GM19043 (cell line): Measurements from ENCODE around the gene USP30.
"Not testable (repeated sequence)": the region's sequence is repeated elsewhere in the genome, so short reads cannot be mapped to it uniquely, and the experiment has no call there.

Experiments used
- ATAC-seq: cut with Tn5 transposase; IDR thresholded peaks from one replicate; pipeline ENCODE4 v1.9.1; 2021; ENCODE audit warnings: low read depth; ENCODE audit not compliant: unreplicated experiment

USP30 gene

GRCh38 chr12:109052097-109052413, 321 bp upstream of the USP30 start:
- no peak for ATAC-seq

DNA sequence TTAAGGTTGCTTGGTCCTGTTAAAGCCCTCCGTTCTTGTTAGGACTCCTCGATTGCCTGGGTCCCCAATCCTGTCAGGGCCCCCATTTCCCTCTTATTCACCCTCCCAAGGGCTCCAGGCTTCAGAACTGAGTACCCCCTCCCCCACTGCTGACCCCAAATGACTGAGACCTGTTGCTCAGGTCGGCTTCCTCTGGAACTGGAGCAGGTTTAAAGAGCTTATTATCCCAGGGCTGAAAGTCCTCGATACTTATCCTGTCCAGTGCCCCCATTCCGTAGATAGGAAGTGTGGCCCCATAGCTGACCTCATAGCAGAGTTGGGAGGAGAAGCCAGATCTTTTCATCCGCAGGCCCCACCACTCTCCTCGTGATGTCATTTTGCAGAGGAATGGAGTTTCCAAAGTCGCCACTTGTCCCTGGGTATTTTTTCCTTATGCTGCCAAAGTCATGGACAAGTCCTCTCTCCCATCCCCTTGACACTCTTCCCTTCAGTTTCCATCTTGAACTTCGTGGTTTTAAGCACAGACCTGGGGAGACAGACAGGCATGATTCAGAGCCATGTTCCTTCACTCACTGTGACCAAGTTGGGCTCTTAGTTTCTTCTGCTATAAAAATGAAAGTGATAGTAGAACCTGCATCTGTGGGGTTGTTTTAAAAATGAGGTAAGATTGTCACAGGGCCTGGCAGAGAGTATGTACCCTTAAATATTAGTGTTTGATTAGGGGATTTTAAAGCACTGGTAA, 1.2 kb downstream of the USP30 start:
- peak; percentile 36 for ATAC-seq

DNA sequence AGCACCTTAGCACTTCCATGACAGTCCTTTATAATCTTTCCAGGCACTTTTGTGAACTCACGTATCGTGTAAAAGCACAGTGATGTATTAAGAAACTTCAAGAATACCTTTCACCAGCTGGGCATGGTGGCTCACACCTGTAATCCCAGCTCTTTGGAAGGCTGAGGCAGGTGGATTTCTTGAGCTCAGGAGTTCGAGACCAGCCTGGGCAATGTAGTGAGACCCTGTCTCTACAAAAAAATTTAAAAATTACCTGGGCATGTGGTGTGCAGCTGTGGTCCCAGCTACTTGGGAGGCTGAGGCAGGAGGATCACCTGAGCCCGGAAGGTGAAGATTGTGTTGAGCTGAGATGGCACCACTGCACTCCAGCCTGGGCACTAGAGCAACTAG, 1.7 kb downstream of the USP30 start:
- ATAC-seq = not testable (repeated sequence)

DNA sequence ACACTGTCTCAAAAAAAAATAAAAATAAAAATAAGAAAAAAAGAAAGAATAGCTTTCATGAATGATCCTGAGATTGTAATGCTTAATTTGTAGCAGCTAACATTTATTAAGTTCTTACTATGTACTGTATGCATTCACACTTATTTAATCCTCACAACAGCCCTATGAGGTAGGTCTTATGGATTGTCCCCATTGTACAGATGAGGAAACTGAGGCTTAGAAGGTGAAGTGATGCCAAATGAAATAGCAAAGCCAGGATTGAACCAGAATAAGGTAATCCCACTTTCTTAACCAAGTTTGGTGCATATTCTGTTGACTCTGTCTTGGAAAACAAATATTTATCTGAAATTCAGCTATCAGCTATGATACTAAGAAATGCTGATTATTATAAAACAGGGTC, 2.1 kb downstream of the USP30 start:
- no peak for ATAC-seq

- ATAC-seq = no peak
These were observed 4.5 kb downstream of the USP30 start for GRCh38 chr12:109056891-109057290.

- no peak for ATAC-seq
These were observed 5.0 kb downstream of the USP30 start for GRCh38 chr12:109057376-109057775.

DNA sequence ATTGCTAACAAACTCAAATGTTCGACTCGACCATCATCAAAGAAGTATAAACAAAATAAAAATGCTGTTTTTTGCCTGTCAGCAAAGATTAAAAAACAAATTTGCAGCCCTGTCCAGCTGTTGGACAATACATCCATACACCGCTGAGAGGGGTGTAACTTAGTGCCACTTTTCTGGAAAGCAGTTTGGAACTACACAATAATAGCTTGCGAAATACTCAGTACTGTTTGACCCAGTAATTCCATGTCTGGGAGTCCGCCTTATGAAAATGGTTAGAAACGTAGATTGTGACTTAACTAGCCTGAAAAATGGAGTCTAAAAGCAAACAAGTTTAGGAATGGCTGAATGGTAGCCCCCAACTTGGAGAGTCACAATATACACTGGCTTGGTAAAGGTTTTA, 6.4 kb downstream of the USP30 start:
- ATAC-seq = no peak

DNA sequence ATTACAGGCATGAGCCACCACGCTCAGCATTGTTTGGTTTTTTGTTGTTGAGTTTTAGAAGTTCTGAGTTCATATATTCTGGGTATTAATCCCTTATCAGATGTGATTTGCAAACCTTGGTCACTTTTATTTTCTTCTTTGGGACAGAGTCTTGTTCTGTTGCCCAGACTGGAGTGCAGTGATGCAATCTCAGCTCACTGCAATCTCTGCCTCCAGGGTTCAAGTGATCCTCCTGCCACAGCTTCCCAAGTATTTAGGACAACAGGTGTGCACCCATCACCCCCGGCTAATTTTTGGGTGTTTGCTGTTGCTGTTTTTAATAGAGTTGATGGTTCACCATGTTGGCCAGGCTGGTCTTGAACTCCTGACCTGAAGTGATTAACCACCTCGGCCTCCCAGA, 11.8 kb downstream of the USP30 start:
- ATAC-seq = no peak

DNA sequence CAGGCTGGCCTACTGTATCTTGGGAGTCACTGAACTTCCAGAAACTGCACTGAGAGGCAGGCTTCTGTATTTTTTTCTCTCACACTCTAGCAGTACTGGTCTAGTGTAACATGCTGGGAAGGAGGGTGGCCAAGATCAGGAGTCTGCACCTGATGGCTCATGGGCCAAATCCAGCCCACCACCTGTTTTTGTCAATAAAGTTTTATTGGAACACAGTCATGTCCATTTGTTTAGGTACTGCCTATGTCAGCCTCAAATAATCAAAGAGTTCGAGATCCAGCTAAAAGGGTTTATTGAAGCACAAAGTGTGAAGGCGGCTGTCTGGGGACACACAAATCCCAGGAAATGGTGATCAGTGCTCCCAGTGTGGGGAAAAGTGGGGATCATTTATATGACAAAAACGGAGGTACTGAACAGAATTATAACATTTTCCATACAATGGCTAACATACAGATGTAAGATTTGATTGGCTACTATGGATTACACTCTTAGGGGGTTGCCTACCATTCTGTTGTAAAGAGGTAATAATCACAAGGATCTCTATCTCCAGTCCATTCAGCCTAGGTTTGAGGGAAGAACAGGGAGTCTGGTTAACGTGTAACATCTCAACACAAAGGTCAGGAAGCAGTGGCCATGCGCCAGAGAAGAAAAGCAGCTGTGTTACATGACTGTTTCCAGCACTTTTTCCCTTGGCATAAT, 12.9 kb downstream of the USP30 start:
- no peak for ATAC-seq

GRCh38 chr12:109065853-109066193, 13.4 kb downstream of the USP30 start:
- ATAC-seq = no peak

GRCh38 chr12:109069307-109070271, 17.2 kb downstream of the USP30 start:
- ATAC-seq = no peak

DNA sequence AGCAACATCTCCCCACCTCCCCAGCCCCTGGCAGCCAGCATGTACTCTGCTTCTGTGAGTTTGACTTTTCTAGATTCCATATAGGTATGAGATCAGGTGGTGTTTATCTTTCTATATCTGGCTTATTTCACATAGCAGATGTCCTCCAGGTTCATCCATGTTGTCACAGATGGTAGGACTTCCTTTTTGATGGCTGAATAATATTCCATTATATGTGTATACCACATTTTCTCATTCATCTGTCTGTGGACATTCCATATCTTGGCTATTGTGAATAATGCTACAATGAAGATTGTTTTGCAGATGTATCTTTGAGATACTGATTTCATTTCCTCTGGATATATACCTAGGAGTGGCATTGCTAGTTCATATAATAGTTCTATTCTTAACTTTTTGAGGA, 22.5 kb downstream of the USP30 start:
- ATAC-seq = no peak

GRCh38 chr12:109082751-109083150, 30.4 kb downstream of the USP30 start:
- ATAC-seq = no peak

DNA sequence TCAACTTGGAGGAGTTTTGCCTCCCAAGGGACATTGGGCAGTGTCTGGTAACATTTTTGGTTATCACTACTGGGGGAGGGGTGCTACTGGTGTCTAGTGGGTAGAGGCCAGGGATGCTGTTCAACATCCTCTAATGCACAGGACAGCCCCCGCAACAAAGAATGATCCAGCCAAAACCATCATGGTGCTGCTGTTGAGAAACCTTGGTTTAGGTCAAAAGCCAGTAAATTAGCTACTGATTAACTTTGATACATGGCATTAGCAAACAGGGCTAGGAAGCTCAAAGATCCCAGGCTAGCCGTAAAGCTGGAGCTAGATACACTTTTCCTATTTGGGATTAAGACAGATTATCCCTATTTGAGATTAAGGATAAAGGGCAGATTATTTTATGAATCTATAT, 32.0 kb downstream of the USP30 start:
- ATAC-seq = no peak

DNA sequence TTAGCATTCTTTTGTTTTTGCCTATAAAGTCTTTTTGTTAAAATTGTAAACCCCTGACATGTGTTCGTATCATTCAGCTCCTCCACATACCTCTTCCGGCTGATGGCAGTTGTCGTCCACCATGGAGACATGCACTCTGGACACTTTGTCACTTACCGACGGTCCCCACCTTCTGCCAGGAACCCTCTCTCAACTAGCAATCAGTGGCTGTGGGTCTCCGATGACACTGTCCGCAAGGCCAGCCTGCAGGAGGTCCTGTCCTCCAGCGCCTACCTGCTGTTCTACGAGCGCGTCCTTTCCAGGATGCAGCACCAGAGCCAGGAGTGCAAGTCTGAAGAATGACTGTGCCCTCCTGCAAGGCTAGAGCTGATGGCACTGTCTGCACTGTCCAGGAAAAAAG, 33.2 kb downstream of the USP30 start:
- ATAC-seq = no peak

DNA sequence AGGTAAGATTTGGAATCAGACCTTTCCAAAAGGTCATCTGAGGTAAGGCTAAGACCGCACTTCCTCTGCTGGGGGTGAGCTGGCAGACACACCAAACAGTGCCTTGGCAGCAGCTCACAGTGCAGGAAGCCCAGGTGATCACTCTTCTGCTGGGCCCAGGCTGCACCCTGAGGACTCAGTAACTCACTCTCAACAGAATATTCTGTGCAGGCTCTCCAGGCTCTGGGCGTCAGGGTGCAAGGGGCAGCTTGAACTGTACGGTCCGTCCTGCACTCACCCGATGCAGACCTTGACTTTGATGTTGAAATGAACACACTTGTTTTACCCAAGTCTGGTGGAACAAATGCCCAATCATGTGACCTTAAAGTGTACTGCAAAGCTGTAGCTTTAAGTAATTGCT, 34.9 kb downstream of the USP30 start:
- no peak for ATAC-seq

GRCh38 chr12:109088818-109089217, 36.4 kb downstream of the USP30 start:
- no peak for ATAC-seq

DNA sequence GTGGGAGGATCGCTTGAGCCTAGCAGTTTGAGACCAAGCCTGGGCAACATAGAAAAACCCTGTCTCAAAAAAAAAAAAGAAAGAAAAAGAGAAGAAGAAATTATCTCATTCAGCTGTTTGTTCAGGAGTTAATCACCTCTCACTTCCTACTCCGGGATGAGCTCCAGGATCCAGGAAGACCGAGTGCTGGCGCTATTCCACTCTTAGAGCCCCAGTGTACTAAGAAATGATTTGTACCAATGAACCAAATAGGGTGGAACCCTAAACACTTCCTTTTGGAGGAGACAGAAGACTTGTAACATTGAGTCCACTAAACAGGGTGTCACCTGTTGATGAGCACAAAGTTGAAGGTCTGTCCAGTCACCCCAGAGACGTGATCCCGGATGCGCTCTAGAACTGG, 37.3 kb downstream of the USP30 start:
- no peak for ATAC-seq

- ATAC-seq = no peak
These were observed 40.2 kb downstream of the USP30 start for GRCh38 chr12:109092497-109093021.

DNA sequence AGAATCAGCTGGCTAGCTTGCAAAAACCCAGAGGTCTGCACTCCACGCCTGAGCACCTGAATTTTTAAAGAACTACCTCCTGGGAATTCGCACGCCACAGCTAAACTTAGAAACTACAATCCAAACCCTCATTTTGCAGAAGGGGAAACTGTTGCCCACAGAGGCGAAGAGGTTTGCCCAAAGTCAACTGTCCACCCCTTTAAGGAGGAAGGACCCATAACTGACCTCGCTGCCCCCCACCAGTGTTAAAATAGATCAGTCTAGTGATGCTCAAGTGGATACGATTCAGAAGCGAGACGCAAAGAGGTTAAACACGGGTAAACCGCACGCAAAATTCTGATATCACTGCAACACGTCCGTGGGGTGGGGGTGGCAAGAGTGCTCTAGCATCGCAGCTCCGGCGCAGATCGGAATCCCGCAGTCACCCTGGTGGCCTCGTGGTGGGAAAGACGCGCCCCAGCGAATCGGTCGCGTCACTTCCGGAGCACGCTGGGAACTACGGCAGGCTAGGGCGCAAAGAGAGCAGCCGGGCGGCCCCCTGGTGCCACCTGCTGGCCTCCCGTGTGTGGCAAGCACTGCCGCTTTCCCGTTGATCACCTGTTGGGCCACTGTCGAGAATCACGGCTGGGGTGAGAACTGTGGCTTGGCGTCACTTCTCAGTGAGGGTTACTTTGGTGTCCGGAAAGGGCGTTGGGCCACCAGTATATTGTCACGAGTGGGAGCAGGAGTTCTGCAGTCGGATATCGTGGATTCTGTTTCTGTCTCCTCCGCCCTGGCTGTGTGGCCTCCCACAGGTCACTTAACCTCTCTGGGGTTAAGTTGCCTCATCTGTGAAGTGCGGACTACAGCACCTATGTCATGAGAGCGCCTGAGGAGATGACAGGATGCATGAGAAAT, 40.9 kb downstream of the USP30 start, which contains the start of gene ALKBH2:
Gene ALKBH2, minus strand, starts transcription at position 451 of the 897 bp plus-strand sequence. CDS start 686 bp downstream, outside the sequence.
- peak; percentile 66 for ATAC-seq
